K562 (cell line): ENCODE data around the gene MYLIP. TPM values are rescaled to one million over a fixed set of nuclear protein-coding genes. Genes with fewer than 3 reads are reported as not detected.

Source experiments
- ATAC-seq: fragments of 200-7000 bp; cut with Tn5 transposase; 3 replicates; pipeline ENCODE4 v1.9.1; 2020; ENCODE audit warnings: moderate library complexity
- BruUV-seq: library from RNA; stranded (reverse); fragments of 400-500 nt; replicated peaks from 2 replicates; lab custom pipeline; 2021; lab: Mats Ljungman, UMichigan
- CTCF ChIA-PET: fragments of 300-600 bp; formaldehyde crosslinking; extraction: SDS; loops from one replicate; lab custom pipeline; 2021; ENCODE audit warnings: low intra/inter-chr PET ratio; lab: Yijun Ruan, JAX
- POLR2A ChIA-PET: fragments of 300-600, 350-650 bp; sonication (Branson Sonifier 250); formaldehyde crosslinking; extraction: SDS; loops from one replicate; lab custom pipeline; 2021; ENCODE audit warnings: antibody characterized with exemption, inconsistent platforms; lab: Yijun Ruan, JAX
- DNase-seq, 4 experiments: peaks; one replicate each; pipeline versions ENCODE4 v3.0.0 to v3.0.0-alpha.2; 2011 to 2018; ENCODE audit warnings: low spot score in 3 of 4, mixed read lengths in 3 of 4; ENCODE audit errors: extremely low read depth in 1 of 4
- FAIRE-seq: peaks from 2 replicates; lab custom pipeline; 2011; peaks lifted over from hg19 to GRCh38; lab: Jason Lieb, UNC
- H2AFZ ChIP-seq: 2 replicates; pipeline ENCODE4 v1.6.0; 2011; ENCODE audit warnings: low read depth, low read length, control low read depth, inconsistent platforms
- H3K27ac ChIP-seq: fragments of 200-600 bp; 3 replicates; pipeline ENCODE4 v1.8.0; 2011; ENCODE audit warnings: low read depth, mild to moderate bottlenecking, control low read depth, inconsistent platforms, low read length, moderate library complexity, mixed read lengths; ENCODE audit errors: extremely low read depth
- H3K27me3 ChIP-seq, 2 experiments: fragments of 300-600 bp in 1 of 2; 2 replicates in 1 of 2; 3 replicates in 1 of 2; pipeline versions ENCODE4 v1.6.0 to v1.8.0; 2011; ENCODE audit warnings: inconsistent platforms in 2 of 2, low read length in 2 of 2, mild to moderate bottlenecking in 1 of 2, mixed read lengths in 1 of 2, moderate library complexity in 1 of 2; ENCODE audit not compliant: control insufficient read depth in 2 of 2, insufficient read depth in 2 of 2
- H3K36me3 ChIP-seq: fragments of 300-600 bp; 3 replicates; pipeline ENCODE4 v1.8.0; 2011; ENCODE audit warnings: mild to moderate bottlenecking, low read length, inconsistent platforms; ENCODE audit not compliant: control insufficient read depth, insufficient read depth
- H3K4me1 ChIP-seq, 2 experiments: fragments of 200-600 bp in 1 of 2; replicated peaks in 1 of 2; 2 replicates in 1 of 2; 3 replicates in 1 of 2; pipeline versions ENCODE4 v1.5.1 to v1.8.0; 2011; ENCODE audit warnings: inconsistent platforms in 2 of 2, low read length in 2 of 2, mild to moderate bottlenecking in 1 of 2, mixed read lengths in 1 of 2, moderate library complexity in 1 of 2; ENCODE audit not compliant: control insufficient read depth in 2 of 2, insufficient read depth in 2 of 2
- H3K4me2 ChIP-seq: 2 replicates; pipeline ENCODE4 v1.6.1; 2011; ENCODE audit warnings: low read length, control low read depth, inconsistent platforms, mixed read lengths; ENCODE audit not compliant: insufficient read depth
- H3K4me3 ChIP-seq: fragments of 200-600 bp; sonication (generic), shearing (Covaris generic); 2 replicates; pipeline ENCODE4 v1.5.1; 2016; ENCODE audit warnings: control low read depth, inconsistent platforms
- H3K79me2 ChIP-seq: fragments of 200-600 bp; 3 replicates; pipeline ENCODE4 v1.8.0; 2011; ENCODE audit warnings: low read length, inconsistent platforms; ENCODE audit not compliant: control insufficient read depth, insufficient read depth
- H3K9ac ChIP-seq, 2 experiments: 2 replicates each; pipeline versions ENCODE4 v1.6.0 to v1.6.1; 2011; ENCODE audit warnings: low read depth in 2 of 2, low read length in 2 of 2, control low read depth in 1 of 2, inconsistent platforms in 1 of 2, mild to moderate bottlenecking in 1 of 2, mixed read lengths in 1 of 2; ENCODE audit not compliant: insufficient read depth in 1 of 2
- H3K9me1 ChIP-seq: one replicate; pipeline ENCODE4 v1.6.0; 2011; ENCODE audit warnings: inconsistent platforms, mild to moderate bottlenecking, low read length, moderate library complexity; ENCODE audit not compliant: control insufficient read depth, insufficient read depth
- H3K9me3 ChIP-seq: replicated peaks from 2 replicates; pipeline ENCODE4 v1.5.1; 2011; ENCODE audit warnings: low read depth, low read length, inconsistent platforms; ENCODE audit not compliant: control insufficient read depth, insufficient read depth
- H4K20me1 ChIP-seq: replicated peaks from 2 replicates; pipeline ENCODE4 v1.6.1; 2011; ENCODE audit warnings: low read length, inconsistent platforms, mixed read lengths; ENCODE audit not compliant: control insufficient read depth, insufficient read depth
- ARID1B ChIP-seq: fragments of 450-650 bp; IDR thresholded peaks from 2 replicates; pipeline ENCODE4 v1.6.1; 2016; ENCODE audit warnings: antibody characterized with exemption, mild to moderate bottlenecking, inconsistent platforms
- EZH2 ChIP-seq: IDR thresholded peaks from 2 replicates; pipeline ENCODE4 v1.6.1; 2012; ENCODE audit warnings: low read depth, mild to moderate bottlenecking, inconsistent platforms, low read length, borderline replicate concordance
- HNRNPLL ChIP-seq: fragments of 200-400 bp; formaldehyde crosslinking; IDR thresholded peaks from 2 replicates; pipeline ENCODE4 v1.6.1; 2017; ENCODE audit warnings: low read length, low read depth, mild to moderate bottlenecking; ENCODE audit not compliant: poor library complexity, severe bottlenecking
- IFI16 ChIP-seq: fragments of 250-450 bp; sonication (Bioruptor Pico); IDR thresholded peaks from 2 replicates; pipeline ENCODE4 v2.1.2; 2022; ENCODE audit warnings: mild to moderate bottlenecking, inconsistent platforms
- MAFG ChIP-seq: fragments of 450-650 bp; conservative IDR thresholded peaks from 2 replicates; pipeline ENCODE4 v1.6.1; 2016; ENCODE audit warnings: missing genetic modification characterization, missing compliant biosample characterization
- MAZ ChIP-seq, 2 experiments: fragments of 450-650 bp in 1 of 2; sonication (generic) in 1 of 2; formaldehyde crosslinking; IDR thresholded peaks in 1 of 2; conservative IDR thresholded peaks in 1 of 2; 2 replicates each; pipeline versions ENCODE4 v1.4.0 to v1.5.0; 2020; ENCODE audit warnings: mild to moderate bottlenecking in 1 of 2, missing genetic modification reagents in 1 of 2
- MCM7 ChIP-seq, 2 experiments: fragments of 450-650 bp; IDR thresholded peaks; 2 replicates each; pipeline ENCODE4 v1.6.1; 2016 to 2018
- MXI1 ChIP-seq: IDR thresholded peaks from 2 replicates; pipeline ENCODE4 v1.6.1; 2011; ENCODE audit warnings: low read depth, mild to moderate bottlenecking, improper control_type of control experiment, low read length
- NFE2L1 ChIP-seq: fragments of 450-650 bp; IDR thresholded peaks from 2 replicates; pipeline ENCODE4 v1.6.1; 2016; ENCODE audit warnings: missing genetic modification characterization, low read depth, mild to moderate bottlenecking, missing compliant biosample characterization, moderate library complexity, borderline replicate concordance
- NR1H2 ChIP-seq: sonication (generic); formaldehyde crosslinking; IDR thresholded peaks from 2 replicates; pipeline ENCODE4 v1.4.0; 2020; ENCODE audit warnings: mild to moderate bottlenecking, missing genetic modification reagents
- NR3C1 ChIP-seq: sonication (generic); formaldehyde crosslinking; IDR thresholded peaks from 2 replicates; pipeline ENCODE4 v1.8.1; 2022; ENCODE audit warnings: missing genetic modification reagents
- POLR2B ChIP-seq: fragments of 450-650 bp; IDR thresholded peaks from 2 replicates; pipeline ENCODE4 v1.6.1; 2018; ENCODE audit warnings: low read depth; ENCODE audit not compliant: partially characterized antibody
- TEAD4 ChIP-seq, 2 experiments: sonication (generic) in 1 of 2; formaldehyde crosslinking in 1 of 2; IDR thresholded peaks; 2 replicates each; pipeline versions ENCODE4 v1.6.1 to v1.8.0; 2012 to 2022; ENCODE audit warnings: borderline replicate concordance in 1 of 2, inconsistent platforms in 1 of 2, low read length in 1 of 2, mild to moderate bottlenecking in 1 of 2, missing genetic modification reagents in 1 of 2
- WGBS: fragments of 100-300 bp; shearing (Covaris generic); methylation state at CpG from one replicate; pipeline ENCODE4 v1.1.6; 2016; ENCODE audit warnings: low coverage, mixed read lengths; ENCODE audit not compliant: insufficient coverage; ENCODE audit errors: missing lambda C conversion rate; 5-methylcytosine and 5-hydroxymethylcytosine counted together
- in situ Hi-C: fragments of 300-500 bp; cut with MboI; formaldehyde crosslinking; loops from 4 replicates; pipeline ENCODE4 v1.15.0; 2018; ENCODE audit warnings: inconsistent platforms, mixed read lengths
- intact Hi-C: fragments of 100-400 bp; cut with micrococcal nuclease; formaldehyde crosslinking; loops from 2 replicates; pipeline ENCODE4 v1.14.2; 2022
- polyA plus RNA-seq, 8 experiments: library from polyadenylated mRNA; depleted of rRNA in 4 of 8; stranded (reverse) in 5 of 8; unstranded in 3 of 8; fragments of >200 nt; fragmentation: Nextera tagmentation in 2 of 8; fragmentation: Illumina TruSeq in 1 of 8; extraction: Ambion mirVana in 2 of 8; extraction: Trizol in 1 of 8; gene quantifications; 2 replicates each; pipeline versions ENCODE4 v1.2.1 to v1.2.3, GENCODE V29; 2011 to 2014; ENCODE audit warnings: inconsistent platforms in 1 of 8, missing spikeins in 1 of 8
- total RNA-seq, 7 experiments: library from RNA; depleted of rRNA in 6 of 7; stranded (reverse); fragments of >200 nt in 6 of 7; fragmentation: Illumina TruSeq in 2 of 7; extraction: Trizol in 2 of 7; gene quantifications; 2 replicates each; pipeline versions ENCODE4 v1.2.1 to v1.2.3, GENCODE V29; 2011 to 2021; ENCODE audit warnings: low replicate concordance in 1 of 7
- TF ChIP-seq, protein P1 (sequence below): fragments of 450-650 bp; conservative IDR thresholded peaks from 2 replicates; pipeline ENCODE4 v1.6.1; 2016; ENCODE audit warnings: missing genetic modification characterization, low read depth, mild to moderate bottlenecking, missing compliant biosample characterization, moderate library complexity

MYLIP gene
- total and polyA plus RNA-seq, 9 of the 15 experiments (the other 6 are each of a cell fraction or from before 2014, with no cell fraction given), result 10.8 to 43.5 (median 31.5) TPM

- Histone ChIP-seq H3K4me1 (peaks cover 0 to 28% of the 10 kb centered on the region in 2 experiments; a peak in 4 of 5 replicates), H3K4me3 (no peak overlapping the region), H3K9ac (no peak overlapping the region), H3K27ac (no peak overlapping the region), H3K27me3 (no peaks in the 10 kb centered on the region), H3K36me3 (no peaks in the 10 kb centered on the region), H2AFZ (no peak overlapping the region), H3K9me1 (no peaks in the 10 kb centered on the region), H3K79me2 (no peaks in the 10 kb centered on the region), H3K9me3 (no peaks in the 10 kb centered on the region), H3K4me2 (no peak overlapping the region), H4K20me1 (no peaks in the 10 kb centered on the region)
- ATAC-seq (no peak), DNase-seq (no peak), FAIRE-seq (no peak)
- POLR2A ChIA-PET, result interaction anchor here (0.6 to 1.8 kb wide), 5 partner anchors 13 to 100 kb away, joined by 3 to 14 read pairs (median 3); no protein-coding TSS in a partner anchor
- intact Hi-C loops, result no loop called here
- TF ChIP-seq IFI16 (CRISPR knock-in tag), result no peak
- no TSS peak for BruUV-seq
- WGBS, result 60% methylated on average over 5 of the region's 5 CpGs
- CTCF ChIA-PET, result no interaction called here
- in situ Hi-C loops, result loop anchor here (10.0 kb wide), 1 partner anchor 481 kb away; no protein-coding TSS in a partner anchor
Measured at GRCh38 chr6:16165641-16166040, 36.8 kb downstream of the MYLIP start.

DNA sequence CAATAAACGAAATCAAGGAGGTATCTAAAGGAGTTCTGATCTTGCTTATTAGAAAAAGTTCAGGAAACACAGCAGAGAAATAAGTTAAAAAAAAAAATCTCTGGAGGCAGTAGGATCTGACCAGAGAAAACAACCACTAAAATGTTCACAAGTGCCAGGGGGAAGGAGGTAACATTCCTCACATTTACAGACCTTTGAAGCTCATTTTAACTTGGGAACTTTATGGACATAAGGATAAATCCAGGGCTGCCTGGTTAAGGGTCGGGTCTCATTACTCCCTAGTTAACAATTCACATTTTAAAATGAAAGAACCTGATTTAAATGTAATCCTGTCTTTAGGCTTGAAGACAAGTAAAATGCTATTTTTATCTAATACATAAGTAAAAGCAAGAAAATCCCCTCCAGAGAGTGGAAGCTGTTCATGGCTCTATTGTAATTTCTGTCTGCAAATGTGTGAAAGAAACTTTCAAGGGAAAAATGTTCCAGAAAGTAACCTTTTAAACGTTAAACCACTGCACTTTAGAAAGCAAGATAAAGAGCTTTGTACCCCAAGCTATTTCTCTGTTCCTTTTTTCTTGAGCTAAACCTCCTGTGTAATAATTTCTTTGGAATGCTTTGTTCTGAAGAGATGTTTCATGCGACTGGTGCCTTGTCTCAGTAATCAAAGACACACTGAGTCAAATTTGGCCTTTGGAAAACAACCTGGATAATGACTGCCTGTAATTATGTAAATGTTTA, 38.2 kb downstream of the MYLIP start:
- BruUV-seq, result no TSS peak
- no peaks in the 10 kb centered on the region for H3K36me3 ChIP-seq
- CTCF ChIA-PET, result interaction anchor here (0.7 to 3.0 kb wide), 2 partner anchors 475 to 551 kb away, joined by 3 to 28 read pairs; no protein-coding TSS in a partner anchor
- H3K9ac ChIP-seq, result no peak overlapping the region
- in situ Hi-C loops (loop anchor here (10.0 kb wide), 1 partner anchor 482 kb away; no protein-coding TSS in a partner anchor), intact Hi-C loops (no loop called here)
- no peaks in the 10 kb centered on the region for H3K9me1 ChIP-seq
- no peak overlapping the region for H2AFZ ChIP-seq
- H3K4me2 ChIP-seq, result no peak overlapping the region
- ATAC-seq (no peak), DNase-seq (no peak), FAIRE-seq (no peak)
- WGBS, result 29% methylated on average over 4 of the region's 4 CpGs
- no peaks in the 10 kb centered on the region for H3K9me3 ChIP-seq
- H3K27me3 ChIP-seq, result no peaks in the 10 kb centered on the region
- H3K4me1 ChIP-seq, result peaks cover 0 to 28% of the 10 kb centered on the region in 2 experiments; a peak in 4 of 5 replicates
- H3K4me3 ChIP-seq, result no peak overlapping the region
- no peaks in the 10 kb centered on the region for H3K79me2 ChIP-seq
- H3K27ac ChIP-seq, result no peak overlapping the region
- H4K20me1 ChIP-seq, result no peaks in the 10 kb centered on the region
- POLR2A ChIA-PET, result interaction anchor here (0.6 to 1.8 kb wide), 5 partner anchors 14 to 553 kb away, joined by 3 to 14 read pairs (median 3); no protein-coding TSS in a partner anchor
- TF ChIP-seq ARID1B (no peak), POLR2B (no peak), NFE2L1 (tag) (no peak), EZH2 (no peak), HNRNPLL (no peak), NR3C1 (CRISPR knock-in tag) (no peak), MAFG (tag) (no peak), MCM7 (IDR thresholded peaks at IDR 0.05) (no peak), MXI1 (no peak), MAZ (CRISPR knock-in tag; conservative IDR thresholded peaks at IDR 0.05 in 1 of 2, IDR thresholded peaks at IDR 0.05 in 1 of 2) (no peak), NR1H2 (CRISPR knock-in tag) (no peak), TEAD4 (IDR thresholded peaks at IDR 0.05; ENCODE audit: low read length) (no peak), TEAD4 (CRISPR knock-in tag; IDR thresholded peaks at IDR 0.05; ENCODE audit: borderline replicate concordance) (no peak)
- TF ChIP-seq, protein P1, sequence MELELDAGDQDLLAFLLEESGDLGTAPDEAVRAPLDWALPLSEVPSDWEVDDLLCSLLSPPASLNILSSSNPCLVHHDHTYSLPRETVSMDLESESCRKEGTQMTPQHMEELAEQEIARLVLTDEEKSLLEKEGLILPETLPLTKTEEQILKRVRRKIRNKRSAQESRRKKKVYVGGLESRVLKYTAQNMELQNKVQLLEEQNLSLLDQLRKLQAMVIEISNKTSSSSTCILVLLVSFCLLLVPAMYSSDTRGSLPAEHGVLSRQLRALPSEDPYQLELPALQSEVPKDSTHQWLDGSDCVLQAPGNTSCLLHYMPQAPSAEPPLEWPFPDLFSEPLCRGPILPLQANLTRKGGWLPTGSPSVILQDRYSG (tag), result no peak
